GM10248 (cell line): Measurements from ENCODE around the gene GORASP1.

Source experiments
- CTCF ChIA-PET: fragments of 300-600 bp; sonication (Branson Sonifier 250); formaldehyde crosslinking; extraction: SDS; loops from one replicate; lab custom pipeline; 2021; ENCODE audit warnings: antibody characterized with exemption; lab: Yijun Ruan, JAX
- POLR2A ChIA-PET: fragments of 350-650 bp; sonication (Branson Sonifier 250); formaldehyde crosslinking; extraction: SDS; loops from one replicate; lab custom pipeline; 2020; ENCODE audit warnings: antibody characterized with exemption; lab: Yijun Ruan, JAX
- DNase-seq: peaks from one replicate; pipeline ENCODE4 v3.0.0; 2012; ENCODE audit errors: extremely low spot score
- TF ChIP-seq, protein P1 (sequence below): IDR thresholded peaks from 2 replicates; pipeline ENCODE4 v1.5.1; 2012; ENCODE audit warnings: mild to moderate bottlenecking, low read depth; ENCODE audit errors: extremely low read depth, missing control alignments, control extremely low read depth

Gene GORASP1

DNA sequence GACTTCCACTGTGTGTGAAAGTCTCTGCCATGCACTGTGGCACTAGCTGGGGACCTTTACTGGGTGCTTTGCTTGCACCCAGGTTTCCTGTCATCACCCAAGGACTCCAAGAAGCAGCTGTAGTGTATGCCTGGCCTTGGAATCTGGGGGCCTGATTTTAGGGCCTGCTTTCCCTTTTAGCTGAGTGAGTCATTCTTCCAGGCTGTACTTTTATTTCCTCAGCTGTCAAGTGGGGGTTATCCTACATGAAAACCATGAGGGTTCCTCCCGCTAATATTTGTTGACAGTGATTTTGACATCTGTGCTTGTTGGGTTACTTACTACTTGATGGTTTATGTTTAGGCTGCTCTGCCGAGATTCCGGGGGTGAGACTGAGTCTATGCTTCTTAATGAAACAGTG, 18.5 kb downstream of the GORASP1 start:
- ChIA-PET CTCF (interaction anchor here (1.1 to 3.1 kb wide), 5 partner anchors 12 to 200 kb away, joined by 3 to 11 read pairs (median 5); no protein-coding TSS in a partner anchor), POLR2A (interaction anchor here (0.6 kb wide), 1 partner anchor 76 kb away, joined by 3 read pairs; no protein-coding TSS in a partner anchor)
- no peak for DNase-seq
- TF ChIP-seq, protein P1, sequence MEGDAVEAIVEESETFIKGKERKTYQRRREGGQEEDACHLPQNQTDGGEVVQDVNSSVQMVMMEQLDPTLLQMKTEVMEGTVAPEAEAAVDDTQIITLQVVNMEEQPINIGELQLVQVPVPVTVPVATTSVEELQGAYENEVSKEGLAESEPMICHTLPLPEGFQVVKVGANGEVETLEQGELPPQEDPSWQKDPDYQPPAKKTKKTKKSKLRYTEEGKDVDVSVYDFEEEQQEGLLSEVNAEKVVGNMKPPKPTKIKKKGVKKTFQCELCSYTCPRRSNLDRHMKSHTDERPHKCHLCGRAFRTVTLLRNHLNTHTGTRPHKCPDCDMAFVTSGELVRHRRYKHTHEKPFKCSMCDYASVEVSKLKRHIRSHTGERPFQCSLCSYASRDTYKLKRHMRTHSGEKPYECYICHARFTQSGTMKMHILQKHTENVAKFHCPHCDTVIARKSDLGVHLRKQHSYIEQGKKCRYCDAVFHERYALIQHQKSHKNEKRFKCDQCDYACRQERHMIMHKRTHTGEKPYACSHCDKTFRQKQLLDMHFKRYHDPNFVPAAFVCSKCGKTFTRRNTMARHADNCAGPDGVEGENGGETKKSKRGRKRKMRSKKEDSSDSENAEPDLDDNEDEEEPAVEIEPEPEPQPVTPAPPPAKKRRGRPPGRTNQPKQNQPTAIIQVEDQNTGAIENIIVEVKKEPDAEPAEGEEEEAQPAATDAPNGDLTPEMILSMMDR, result no peak

DNA sequence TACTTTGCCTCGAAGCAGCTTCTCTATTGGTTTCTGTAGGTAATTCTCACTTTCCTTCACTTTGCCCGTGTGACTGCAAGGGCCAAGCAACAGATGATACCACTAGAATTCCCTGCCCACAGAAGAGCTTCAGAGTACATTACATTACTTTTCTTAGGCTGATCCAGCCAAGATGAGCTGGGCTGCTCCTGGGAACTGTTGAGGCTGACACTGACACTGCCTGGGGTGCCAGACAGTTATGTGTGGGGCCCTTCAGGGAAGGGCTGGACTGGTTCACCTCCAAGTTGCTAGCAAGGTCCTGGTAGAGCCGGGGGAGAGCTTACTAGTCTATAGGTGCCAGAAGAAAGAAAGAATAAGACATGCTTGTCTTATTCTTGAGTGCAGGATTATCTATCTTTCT, 19.0 kb downstream of the GORASP1 start:
- ChIA-PET POLR2A (interaction anchor here (0.6 kb wide), 1 partner anchor 75 kb away, joined by 3 read pairs; no protein-coding TSS in a partner anchor), CTCF (interaction anchor here (0.7 to 3.1 kb wide), 7 partner anchors 9 to 200 kb away, joined by 3 to 11 read pairs (median 4); no protein-coding TSS in a partner anchor)
- TF ChIP-seq, protein P1, result no peak
- DNase-seq, result no peak

DNA sequence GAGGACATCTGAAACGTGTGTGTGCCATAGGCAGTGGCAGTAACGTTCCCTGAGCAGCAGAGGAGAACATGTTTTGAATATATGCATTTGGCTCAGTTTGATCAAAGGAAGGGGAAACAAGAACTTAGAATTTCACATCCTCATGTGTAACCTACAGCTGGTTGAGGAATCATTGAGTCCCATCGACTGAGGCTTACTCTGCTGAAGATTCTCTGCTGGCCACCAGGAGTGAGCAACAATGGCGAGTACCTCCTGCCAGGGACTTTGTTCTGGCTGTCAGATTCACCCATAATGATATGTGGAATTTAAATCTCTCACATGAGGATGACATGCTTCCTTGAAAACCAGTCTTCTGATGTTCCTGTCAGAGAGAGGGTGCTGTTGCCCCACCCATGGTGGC, 21.3 kb downstream of the GORASP1 start:
- TF ChIP-seq, protein P1, result no peak
- POLR2A ChIA-PET, result no interaction called here
- no peak for DNase-seq
- CTCF ChIA-PET, result interaction anchor here (0.9 to 3.1 kb wide), 9 partner anchors 9 to 202 kb away, joined by 3 to 11 read pairs (median 4); no protein-coding TSS in a partner anchor

DNA sequence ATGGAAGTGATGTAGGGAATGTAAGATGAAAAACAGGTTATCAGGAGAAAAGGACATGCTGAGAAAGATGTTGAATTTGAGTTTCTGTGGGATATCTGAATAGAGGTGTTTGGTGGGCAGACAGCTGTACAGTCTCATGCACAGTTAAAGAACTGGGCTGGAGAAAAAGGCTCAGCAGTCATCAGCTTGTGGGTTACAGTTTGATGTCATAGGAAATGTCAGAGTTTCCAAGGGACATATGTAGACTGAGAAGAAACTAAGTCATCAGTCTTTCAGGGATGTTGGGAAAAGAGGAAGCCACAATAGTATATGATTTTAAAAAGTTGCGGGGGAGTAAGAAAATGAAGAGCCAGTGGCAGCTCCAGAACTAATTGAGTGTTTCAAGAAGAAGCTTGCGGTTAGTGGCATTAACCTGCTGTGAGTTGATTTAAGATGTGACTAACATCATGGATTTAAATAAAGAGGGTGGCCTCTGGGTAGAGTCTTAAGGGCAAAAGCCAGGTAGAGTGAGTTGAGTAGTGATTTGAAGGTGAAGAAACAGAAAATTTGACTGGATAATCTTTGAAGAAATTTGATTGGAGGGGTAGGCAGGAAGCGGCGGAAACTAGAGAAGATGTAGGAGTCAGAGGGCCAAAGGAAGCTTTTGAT, 24.6 kb downstream of the GORASP1 start:
- ChIA-PET CTCF (interaction anchor here (1.2 to 2.6 kb wide), 3 partner anchors 10 to 17 kb away, joined by 4 to 7 read pairs (median 6); no protein-coding TSS in a partner anchor), POLR2A (no interaction called here)
- DNase-seq, result no peak
- TF ChIP-seq, protein P1, result no peak

DNA sequence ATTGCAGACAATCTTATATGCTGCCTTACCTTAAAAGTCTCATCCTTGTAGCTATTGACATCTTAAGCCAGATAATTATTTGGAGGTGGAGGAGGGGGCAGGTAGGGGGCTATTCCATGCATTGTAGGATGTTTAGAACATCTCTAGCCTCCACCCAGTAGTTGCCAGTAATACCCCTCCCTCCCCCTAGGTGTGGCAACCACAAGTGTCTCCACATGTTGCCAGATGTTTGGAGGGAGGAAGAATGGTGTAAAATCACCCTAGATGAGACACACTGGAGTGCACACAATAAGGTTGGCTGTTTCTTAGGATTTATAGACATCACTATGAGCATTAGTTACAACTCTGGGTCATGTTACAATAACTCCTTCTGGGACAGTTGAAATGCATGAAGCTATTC, 27.4 kb downstream of the GORASP1 start:
- ChIA-PET POLR2A (no interaction called here), CTCF (interaction anchor here (1.5 to 2.6 kb wide), 2 partner anchors 11 to 14 kb away, joined by 4 to 7 read pairs; no protein-coding TSS in a partner anchor)
- DNase-seq, result no peak
- TF ChIP-seq, protein P1, result no peak

DNA sequence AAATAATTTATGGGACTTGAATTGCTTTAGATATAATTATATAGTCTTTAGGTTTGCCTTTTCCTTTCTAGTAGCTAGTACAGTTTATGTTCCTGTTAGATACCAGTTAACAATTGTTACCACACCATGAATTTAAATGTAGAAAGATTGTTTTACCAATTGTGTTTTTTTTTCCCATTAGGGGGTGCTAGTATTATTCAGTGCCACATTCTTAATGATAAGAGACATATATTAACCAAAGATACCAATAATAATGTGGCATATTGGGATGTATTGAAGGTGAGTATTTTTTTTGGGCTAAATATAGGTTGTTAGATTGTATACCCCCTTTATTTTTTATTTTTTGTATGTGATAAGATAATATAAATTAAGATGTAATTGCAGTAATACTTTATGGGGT, 27.9 kb downstream of the GORASP1 start:
- no peak for DNase-seq
- TF ChIP-seq, protein P1, result no peak
- ChIA-PET POLR2A (no interaction called here), CTCF (interaction anchor here (0.8 kb wide), 1 partner anchor 8 kb away, joined by 3 read pairs; no protein-coding TSS in a partner anchor)
